HEK293 (cell line): ENCODE measurements around the gene XKR3.

Experiments
- CTCF ChIA-PET: fragments of 350-600 bp; formaldehyde crosslinking; extraction: SDS; loops from one replicate; lab custom pipeline; 2021; ENCODE audit warnings: antibody characterized with exemption; lab: Yijun Ruan, JAX
- POLR2A ChIA-PET: fragments of 300-600 bp; formaldehyde crosslinking; extraction: SDS; loops from one replicate; lab custom pipeline; 2020; ENCODE audit warnings: antibody characterized with exemption, inconsistent platforms; lab: Yijun Ruan, JAX
- H3K27ac ChIP-seq: fragments of 200-500 bp; sonication (Bioruptor generic); 2 replicates; pipeline ENCODE4 v1.5.1; 2014; ENCODE audit warnings: low read depth, low read length, control low read depth, inconsistent platforms; ENCODE audit errors: extremely low read depth
- H3K36me3 ChIP-seq, 2 experiments: fragments of 200-500 bp in 1 of 2; sonication (Bioruptor generic) in 1 of 2; 1 replicate in 1 of 2; 2 replicates in 1 of 2; pipeline ENCODE4 v1.5.1; 2014 to 2017; ENCODE audit warnings: inconsistent platforms in 2 of 2, low read length in 2 of 2; ENCODE audit not compliant: control insufficient read depth in 2 of 2, insufficient read depth in 1 of 2
- H3K4me1 ChIP-seq: fragments of 200-500 bp; sonication (Bioruptor generic); 2 replicates; pipeline ENCODE4 v1.5.1; 2014; ENCODE audit warnings: mild to moderate bottlenecking, low read length, inconsistent platforms; ENCODE audit not compliant: control insufficient read depth, insufficient read depth
- H3K4me3 ChIP-seq: 2 replicates; pipeline ENCODE4 v1.5.1; 2011; ENCODE audit warnings: low read depth, mild to moderate bottlenecking, control low read depth, low read length, moderate library complexity
- H3K9me3 ChIP-seq: fragments of 200-500 bp; sonication (Bioruptor generic); 2 replicates; pipeline ENCODE4 v1.5.1; 2014; ENCODE audit warnings: low read depth, low read length, inconsistent platforms; ENCODE audit not compliant: control insufficient read depth, insufficient read depth
- GLIS1 ChIP-seq: fragments of 450-650 bp; formaldehyde crosslinking; IDR thresholded peaks from 2 replicates; pipeline ENCODE4 v1.5.1; 2016; ENCODE audit warnings: missing biosample characterization, missing genetic modification characterization
- HOXD13 ChIP-seq: sonication (generic); formaldehyde crosslinking; IDR thresholded peaks from 2 replicates; pipeline ENCODE4 v1.8.0; 2022; ENCODE audit warnings: missing genetic modification reagents, borderline replicate concordance
- KLF7 ChIP-seq: fragments of 450-650 bp; formaldehyde crosslinking; IDR thresholded peaks from 2 replicates; pipeline ENCODE4 v1.5.1; 2016; ENCODE audit warnings: missing biosample characterization, missing genetic modification characterization, borderline replicate concordance
- SCRT1 ChIP-seq: fragments of 450-650 bp; formaldehyde crosslinking; IDR thresholded peaks from 2 replicates; pipeline ENCODE4 v1.5.1; 2016; ENCODE audit warnings: missing biosample characterization, missing genetic modification characterization, borderline replicate concordance
- ZBTB11 ChIP-seq: fragments of 450-650 bp; formaldehyde crosslinking; conservative IDR thresholded peaks from 2 replicates; pipeline ENCODE4 v1.5.1; 2016; ENCODE audit warnings: low read depth, missing biosample characterization, missing genetic modification characterization
- ZNF121 ChIP-seq: fragments of 450-650 bp; formaldehyde crosslinking; IDR thresholded peaks from 2 replicates; pipeline ENCODE4 v1.5.1; 2016; ENCODE audit warnings: missing biosample characterization, missing genetic modification characterization
- ZNF221 ChIP-seq: fragments of 450-650 bp; formaldehyde crosslinking; IDR thresholded peaks from 2 replicates; pipeline ENCODE4 v1.5.1; 2017; ENCODE audit warnings: missing biosample characterization, missing genetic modification characterization, borderline replicate concordance
- ZNF518A ChIP-seq: fragments of 450-650 bp; formaldehyde crosslinking; conservative IDR thresholded peaks from 2 replicates; pipeline ENCODE4 v1.5.1; 2016; ENCODE audit warnings: low read depth, missing biosample characterization, missing genetic modification characterization
- ZNF521 ChIP-seq: fragments of 450-650 bp; formaldehyde crosslinking; IDR thresholded peaks from 2 replicates; pipeline ENCODE4 v1.5.1; 2017; ENCODE audit warnings: missing biosample characterization, mild to moderate bottlenecking, missing genetic modification characterization
- ZNF549 ChIP-seq: fragments of 450-650 bp; IDR thresholded peaks from 2 replicates; pipeline ENCODE4 v1.5.1; 2018; ENCODE audit warnings: missing biosample characterization, missing genetic modification characterization, mild to moderate bottlenecking, inconsistent platforms, moderate library complexity
- ZNF561 ChIP-seq: fragments of 450-650 bp; IDR thresholded peaks from 2 replicates; pipeline ENCODE4 v1.5.1; 2018; ENCODE audit warnings: missing biosample characterization, missing genetic modification characterization, borderline replicate concordance
- ZNF610 ChIP-seq: fragments of 450-650 bp; formaldehyde crosslinking; IDR thresholded peaks from 2 replicates; pipeline ENCODE4 v1.5.1; 2016; ENCODE audit warnings: missing biosample characterization, missing genetic modification characterization, borderline replicate concordance
- ZNF776 ChIP-seq: fragments of 450-650 bp; formaldehyde crosslinking; IDR thresholded peaks from 2 replicates; pipeline ENCODE4 v1.5.0; 2017; ENCODE audit warnings: missing biosample characterization, missing genetic modification characterization, borderline replicate concordance
- ZNF792 ChIP-seq: fragments of 450-650 bp; formaldehyde crosslinking; IDR thresholded peaks from 2 replicates; pipeline ENCODE4 v1.5.1; 2016; ENCODE audit warnings: missing biosample characterization, missing genetic modification characterization
- ZNF837 ChIP-seq: fragments of 450-650 bp; formaldehyde crosslinking; IDR thresholded peaks from 2 replicates; pipeline ENCODE4 v1.5.1; 2016; ENCODE audit warnings: missing biosample characterization, missing genetic modification characterization
- ZNF843 ChIP-seq: fragments of 450-650 bp; formaldehyde crosslinking; IDR thresholded peaks from 2 replicates; pipeline ENCODE4 v1.5.1; 2016; ENCODE audit warnings: missing biosample characterization, missing genetic modification characterization
- TF ChIP-seq, protein P1 (sequence below): fragments of 450-650 bp; formaldehyde crosslinking; IDR thresholded peaks from 2 replicates; pipeline ENCODE4 v1.5.1; 2016; ENCODE audit warnings: missing biosample characterization, missing genetic modification characterization

XKR3 gene

DNA sequence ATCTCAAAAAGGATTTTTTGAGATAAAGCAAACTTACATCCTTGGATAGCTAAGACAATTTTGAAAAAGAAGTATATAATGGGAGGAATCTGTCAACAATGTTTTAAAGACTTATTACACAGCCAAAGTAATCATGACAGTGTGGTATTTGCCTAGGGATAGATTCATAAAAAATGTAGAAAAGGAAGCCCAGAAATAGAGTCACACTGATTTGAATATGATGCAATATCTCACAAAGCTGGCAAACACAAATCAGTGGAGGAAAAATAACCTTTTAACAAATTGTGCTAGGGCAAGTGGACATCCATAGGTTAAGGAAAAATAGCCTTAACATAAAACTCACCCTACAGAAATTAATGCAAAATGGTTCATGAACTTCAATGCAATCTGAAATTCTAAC lies 6.0 kb downstream of the XKR3 start (continued):
- TF ChIP-seq ZNF837 (tag by site-specific recombination) (no peak), ZNF121 (tag by site-specific recombination) (no peak)

- ChIA-PET CTCF (no interaction called here), POLR2A (no interaction called here)
These were observed 6.7 kb downstream of the XKR3 start for GRCh38 chr22:16818538-16818937.

More at GRCh38 chr22:16818538-16818937, 6.7 kb downstream of the XKR3 start:
- Histone ChIP-seq H3K36me3 (no peaks in the 10 kb centered on the region), H3K9me3 (no peaks in the 10 kb centered on the region), H3K4me3 (no peak overlapping the region), H3K27ac (no peak overlapping the region), H3K4me1 (no peaks in the 10 kb centered on the region)
- no peak for TF ChIP-seq SCRT1 (tag by site-specific recombination)
- no peak for TF ChIP-seq ZNF792 (tag by site-specific recombination)
- no peak for TF ChIP-seq ZBTB11 (tag by site-specific recombination)
- no peak for TF ChIP-seq ZNF776 (tag by site-specific recombination)
- no peak for TF ChIP-seq ZNF549 (tag by site-specific recombination)
- no peak for TF ChIP-seq ZNF561 (tag by site-specific recombination)
- TF ChIP-seq, protein P1, sequence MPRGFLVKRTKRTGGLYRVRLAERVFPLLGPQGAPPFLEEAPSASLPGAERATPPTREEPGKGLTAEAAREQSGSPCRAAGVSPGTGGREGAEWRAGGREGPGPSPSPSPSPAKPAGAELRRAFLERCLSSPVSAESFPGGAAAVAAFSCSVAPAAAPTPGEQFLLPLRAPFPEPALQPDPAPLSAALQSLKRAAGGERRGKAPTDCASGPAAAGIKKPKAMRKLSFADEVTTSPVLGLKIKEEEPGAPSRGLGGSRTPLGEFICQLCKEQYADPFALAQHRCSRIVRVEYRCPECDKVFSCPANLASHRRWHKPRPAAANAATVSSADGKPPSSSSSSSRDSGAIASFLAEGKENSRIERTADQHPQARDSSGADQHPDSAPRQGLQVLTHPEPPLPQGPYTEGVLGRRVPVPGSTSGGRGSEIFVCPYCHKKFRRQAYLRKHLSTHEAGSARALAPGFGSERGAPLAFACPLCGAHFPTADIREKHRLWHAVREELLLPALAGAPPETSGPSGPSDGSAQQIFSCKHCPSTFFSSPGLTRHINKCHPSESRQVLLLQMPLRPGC = no peak
- TF ChIP-seq HOXD13 (CRISPR knock-in tag) = no peak
- no peak for TF ChIP-seq ZNF518A (tag by site-specific recombination)
- no peak for TF ChIP-seq ZNF610 (tag by site-specific recombination)
- no peak for TF ChIP-seq GLIS1
- no peak for TF ChIP-seq ZNF521 (tag by site-specific recombination)
- TF ChIP-seq ZNF221 = no peak
- TF ChIP-seq ZNF843 (tag by site-specific recombination) = no peak
- TF ChIP-seq KLF7 (tag by site-specific recombination) = no peak
